GM23338 (cell line): ENCODE data around the gene TMEM229B. TPM values are rescaled to one million over a fixed set of nuclear protein-coding genes. Genes with fewer than 3 reads are reported as not detected.

Experiments
- ATAC-seq: fragments of 200-7000 bp; cut with Tn5 transposase; 3 replicates; pipeline ENCODE4 v1.9.1; 2020
- DNase-seq: peaks from one replicate; pipeline ENCODE4 v3.0.0-alpha.2; 2015; ENCODE audit warnings: low spot score
- H2AFZ ChIP-seq: fragments of 200-600 bp; sonication (generic); 2 replicates; pipeline ENCODE4 v1.8.0; 2016; ENCODE audit warnings: antibody characterized with exemption, mild to moderate bottlenecking, moderate library complexity
- H3F3A ChIP-seq: fragments of 200-600 bp; sonication (generic); replicated peaks from 2 replicates; pipeline ENCODE4 v1.8.0; 2017; ENCODE audit warnings: antibody characterized with exemption, mixed run types, low read depth
- H3K27ac ChIP-seq: fragments of 200-600 bp; sonication (generic); 2 replicates; pipeline ENCODE4 v1.6.1; 2016; ENCODE audit warnings: low read depth
- H3K27me3 ChIP-seq: fragments of 200-600 bp; sonication (generic); 2 replicates; pipeline ENCODE4 v1.8.0; 2016; ENCODE audit warnings: mild to moderate bottlenecking, mixed run types, moderate library complexity; ENCODE audit not compliant: insufficient read depth
- H3K36me3 ChIP-seq: fragments of 200-600 bp; sonication (generic); 2 replicates; pipeline ENCODE4 v1.8.0; 2016; ENCODE audit warnings: mild to moderate bottlenecking; ENCODE audit not compliant: insufficient read depth
- H3K4me1 ChIP-seq: fragments of 200-600 bp; sonication (generic); 2 replicates; pipeline ENCODE4 v1.8.0; 2016; ENCODE audit warnings: mild to moderate bottlenecking, moderate library complexity; ENCODE audit not compliant: insufficient read depth
- H3K4me2 ChIP-seq: fragments of 200-600 bp; sonication (generic); 2 replicates; pipeline ENCODE4 v1.7.1; 2017; ENCODE audit warnings: mixed run types
- H3K4me3 ChIP-seq: fragments of 200-600 bp; sonication (generic); 2 replicates; pipeline ENCODE4 v1.6.1; 2016; ENCODE audit warnings: mixed run types
- H3K79me2 ChIP-seq: fragments of 200-600 bp; sonication (generic); replicated peaks from 2 replicates; pipeline ENCODE4 v1.8.0; 2017; ENCODE audit warnings: mild to moderate bottlenecking; ENCODE audit not compliant: insufficient read depth
- H3K9me2 ChIP-seq: fragments of 200-600 bp; sonication (generic); 2 replicates; pipeline ENCODE4 v1.8.0; 2017; ENCODE audit not compliant: insufficient read depth
- H4K20me1 ChIP-seq: fragments of 200-600 bp; sonication (generic); replicated peaks from 2 replicates; pipeline ENCODE4 v1.8.0; 2017; ENCODE audit warnings: mild to moderate bottlenecking; ENCODE audit not compliant: insufficient read depth
- H3K27ac Mint-ChIP-seq: 2 replicates; pipeline ENCODE4 v1.8.0; 2020; ENCODE audit warnings: inconsistent platforms, mild to moderate bottlenecking, moderate library complexity, mixed read lengths
- H3K27me3 Mint-ChIP-seq: 3 replicates; pipeline ENCODE4 v1.8.0; 2022; ENCODE audit warnings: low read depth, mild to moderate bottlenecking, moderate library complexity, mixed read lengths, inconsistent platforms; ENCODE audit not compliant: insufficient read depth, poor library complexity
- H3K36me3 Mint-ChIP-seq: 3 replicates; pipeline ENCODE4 v1.8.0; 2021; ENCODE audit warnings: low read depth, mild to moderate bottlenecking, inconsistent platforms, moderate library complexity, mixed read lengths
- H3K4me1 Mint-ChIP-seq: 3 replicates; pipeline ENCODE4 v1.8.0; 2020; ENCODE audit warnings: mild to moderate bottlenecking, inconsistent platforms, mixed read lengths
- H3K4me3 Mint-ChIP-seq: 3 replicates; pipeline ENCODE4 v1.8.0; 2021; ENCODE audit warnings: moderate library complexity, mild to moderate bottlenecking, inconsistent platforms, mixed read lengths
- H3K9me3 Mint-ChIP-seq: 3 replicates; pipeline ENCODE4 v1.8.0; 2020; ENCODE audit warnings: moderate library complexity, mild to moderate bottlenecking, inconsistent platforms, mixed read lengths
- CREB1 ChIP-seq: fragments of 250-450 bp; sonication (Bioruptor Pico); IDR thresholded peaks from 2 replicates; pipeline ENCODE4 v1.5.0; 2020; ENCODE audit warnings: low read depth, mild to moderate bottlenecking, moderate library complexity
- CTCF ChIP-seq, 2 experiments: fragments of 200-600 bp in 1 of 2; sonication (generic) in 1 of 2; conservative IDR thresholded peaks; 2 replicates each; pipeline versions ENCODE4 v1.5.1 to v1.6.1; 2016 to 2017; ENCODE audit warnings: antibody characterized with exemption in 2 of 2, low read depth in 2 of 2, mild to moderate bottlenecking in 2 of 2, moderate library complexity in 1 of 2
- ETS1 ChIP-seq: IDR thresholded peaks from 2 replicates; pipeline ENCODE4 v1.6.1; 2016; ENCODE audit warnings: antibody characterized with exemption
- EZH2 ChIP-seq: fragments of 200-600 bp; sonication (generic); IDR thresholded peaks from one replicate; pipeline ENCODE4 v1.8.0; 2017; ENCODE audit warnings: antibody characterized with exemption, mild to moderate bottlenecking, low read depth; ENCODE audit not compliant: unreplicated experiment
- EZH2phosphoT487 ChIP-seq: fragments of 200-600 bp; sonication (generic); IDR thresholded peaks from one replicate; pipeline ENCODE4 v1.8.1; 2018; ENCODE audit warnings: antibody characterized with exemption; ENCODE audit not compliant: unreplicated experiment
- JUNB ChIP-seq: IDR thresholded peaks from one replicate; pipeline ENCODE4 v1.6.1; 2016; ENCODE audit warnings: antibody characterized with exemption; ENCODE audit not compliant: unreplicated experiment
- NANOG ChIP-seq: IDR thresholded peaks from 2 replicates; pipeline ENCODE4 v1.6.1; 2016; ENCODE audit warnings: antibody characterized with exemption, borderline replicate concordance
- POLR2AphosphoS5 ChIP-seq: IDR thresholded peaks from 2 replicates; pipeline ENCODE4 v1.6.1; 2016; ENCODE audit warnings: antibody characterized with exemption, low read depth
- STAT1 ChIP-seq: IDR thresholded peaks from one replicate; pipeline ENCODE4 v1.6.1; 2016; ENCODE audit warnings: antibody characterized with exemption; ENCODE audit not compliant: unreplicated experiment
- ZNF114 ChIP-seq: fragments of 250-450 bp; sonication (Bioruptor Pico); IDR thresholded peaks from 2 replicates; pipeline ENCODE4 v1.5.0; 2020; ENCODE audit warnings: mild to moderate bottlenecking, moderate library complexity
- ZNF331 ChIP-seq: fragments of 250-450 bp; sonication (Bioruptor Pico); IDR thresholded peaks from 2 replicates; pipeline ENCODE4 v1.5.0; 2020; ENCODE audit warnings: low read depth, mild to moderate bottlenecking, moderate library complexity
- ZNF462 ChIP-seq: fragments of 250-450 bp; sonication (Bioruptor Pico); IDR thresholded peaks from 2 replicates; pipeline ENCODE4 v1.5.0; 2020; ENCODE audit warnings: mild to moderate bottlenecking, moderate library complexity
- polyA plus RNA-seq: library from polyadenylated mRNA; unstranded; fragments of >200 nt; fragmentation: Nextera tagmentation; extraction: Ambion mirVana; gene quantifications from 2 replicates; pipeline ENCODE4 v1.2.1, GENCODE V29; 2016
- total RNA-seq: library from RNA; depleted of rRNA; stranded (reverse); fragments of >200 nt; shearing (Covaris generic); gene quantifications from 2 replicates; pipeline ENCODE4 v1.2.3, GENCODE V29; 2014
- TF ChIP-seq, protein P1 (sequence below): IDR thresholded peaks from one replicate; pipeline ENCODE4 v1.6.1; 2018; ENCODE audit warnings: antibody characterized with exemption; ENCODE audit not compliant: unreplicated experiment

The TMEM229B gene
- total and polyA plus RNA-seq, 2 experiments from 2014 or later = 0.42 to 2.4 TPM

GRCh38 chr14:67477926-67478799 is 10.4 kb downstream of the TMEM229B start:
- no peaks in the 10 kb centered on the region for H3K9me3 Mint-ChIP-seq
- no peaks in the 10 kb centered on the region for H3K36me3 ChIP-seq
- H3K4me1 ChIP-seq = no peaks in the 10 kb centered on the region
- H3K27me3 Mint-ChIP-seq = peaks cover 11% of the 10 kb centered on the region
- no peaks in the 10 kb centered on the region for H3K9me2 ChIP-seq
- ATAC-seq (no peak), DNase-seq (no peak)
- no peaks in the 10 kb centered on the region for H3K36me3 Mint-ChIP-seq
- H3K4me2 ChIP-seq = no peak overlapping the region
- H3K79me2 ChIP-seq = no peaks in the 10 kb centered on the region
- no peaks in the 10 kb centered on the region for H4K20me1 ChIP-seq
- 0 out of 2 replicates have a peak overlapping the region, but pooled peaks have one; percentile 32 for H2AFZ ChIP-seq
- H3K4me1 Mint-ChIP-seq = peaks cover 6% of the 10 kb centered on the region; the same call in 2 of the 3 replicates
- H3K4me3 ChIP-seq = no peak overlapping the region
- H3K27me3 ChIP-seq = no peaks in the 10 kb centered on the region
- no peak overlapping the region for H3K27ac ChIP-seq
- no peak overlapping the region; the same call in 2 of the 3 replicates for H3K4me3 Mint-ChIP-seq
- H3F3A ChIP-seq = no peaks in the 10 kb centered on the region
- peak overlapping the region; percentile 46 for H3K27ac Mint-ChIP-seq
- TF ChIP-seq JUNB = no peak
- no peak for TF ChIP-seq CTCF (conservative IDR thresholded peaks at IDR 0.05; ENCODE audit: low read depth in 2 of 2)
- no peak for TF ChIP-seq ZNF462 (CRISPR knock-in tag)
- no peak for TF ChIP-seq STAT1
- no peak for TF ChIP-seq EZH2phosphoT487
- no peak for TF ChIP-seq CREB1
- TF ChIP-seq ETS1 = no peak
- no peak for TF ChIP-seq EZH2
- TF ChIP-seq, protein P1, sequence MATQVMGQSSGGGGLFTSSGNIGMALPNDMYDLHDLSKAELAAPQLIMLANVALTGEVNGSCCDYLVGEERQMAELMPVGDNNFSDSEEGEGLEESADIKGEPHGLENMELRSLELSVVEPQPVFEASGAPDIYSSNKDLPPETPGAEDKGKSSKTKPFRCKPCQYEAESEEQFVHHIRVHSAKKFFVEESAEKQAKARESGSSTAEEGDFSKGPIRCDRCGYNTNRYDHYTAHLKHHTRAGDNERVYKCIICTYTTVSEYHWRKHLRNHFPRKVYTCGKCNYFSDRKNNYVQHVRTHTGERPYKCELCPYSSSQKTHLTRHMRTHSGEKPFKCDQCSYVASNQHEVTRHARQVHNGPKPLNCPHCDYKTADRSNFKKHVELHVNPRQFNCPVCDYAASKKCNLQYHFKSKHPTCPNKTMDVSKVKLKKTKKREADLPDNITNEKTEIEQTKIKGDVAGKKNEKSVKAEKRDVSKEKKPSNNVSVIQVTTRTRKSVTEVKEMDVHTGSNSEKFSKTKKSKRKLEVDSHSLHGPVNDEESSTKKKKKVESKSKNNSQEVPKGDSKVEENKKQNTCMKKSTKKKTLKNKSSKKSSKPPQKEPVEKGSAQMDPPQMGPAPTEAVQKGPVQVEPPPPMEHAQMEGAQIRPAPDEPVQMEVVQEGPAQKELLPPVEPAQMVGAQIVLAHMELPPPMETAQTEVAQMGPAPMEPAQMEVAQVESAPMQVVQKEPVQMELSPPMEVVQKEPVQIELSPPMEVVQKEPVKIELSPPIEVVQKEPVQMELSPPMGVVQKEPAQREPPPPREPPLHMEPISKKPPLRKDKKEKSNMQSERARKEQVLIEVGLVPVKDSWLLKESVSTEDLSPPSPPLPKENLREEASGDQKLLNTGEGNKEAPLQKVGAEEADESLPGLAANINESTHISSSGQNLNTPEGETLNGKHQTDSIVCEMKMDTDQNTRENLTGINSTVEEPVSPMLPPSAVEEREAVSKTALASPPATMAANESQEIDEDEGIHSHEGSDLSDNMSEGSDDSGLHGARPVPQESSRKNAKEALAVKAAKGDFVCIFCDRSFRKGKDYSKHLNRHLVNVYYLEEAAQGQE = no peak
- no peak for TF ChIP-seq NANOG
- no peak for TF ChIP-seq ZNF114
- no peak for TF ChIP-seq ZNF331 (CRISPR knock-in tag)
- TF ChIP-seq POLR2AphosphoS5 = no peak
